GM10248 (cell line): ENCODE results near the gene SIMC1.

Experiments
- CTCF ChIA-PET: fragments of 300-600 bp; sonication (Branson Sonifier 250); formaldehyde crosslinking; extraction: SDS; loops from one replicate; lab custom pipeline; 2021; ENCODE audit warnings: antibody characterized with exemption; lab: Yijun Ruan, JAX
- POLR2A ChIA-PET: fragments of 350-650 bp; sonication (Branson Sonifier 250); formaldehyde crosslinking; extraction: SDS; loops from one replicate; lab custom pipeline; 2020; ENCODE audit warnings: antibody characterized with exemption; lab: Yijun Ruan, JAX
- DNase-seq: peaks from one replicate; pipeline ENCODE4 v3.0.0; 2012; ENCODE audit errors: extremely low spot score
- CTCF ChIP-seq: IDR thresholded peaks from 2 replicates; pipeline ENCODE4 v1.5.1; 2012; ENCODE audit warnings: mild to moderate bottlenecking, low read depth; ENCODE audit errors: extremely low read depth, missing control alignments, control extremely low read depth

SIMC1 gene

GRCh38 chr5:176341325-176342157, 103.3 kb downstream of the SIMC1 start:
- no peak for TF ChIP-seq CTCF
- DNase-seq, result no peak
- ChIA-PET POLR2A (no interaction called here), CTCF (interaction anchor here (0.9 to 1.4 kb wide), 4 partner anchors 9 to 20 kb away, joined by 3 to 4 read pairs (median 4); no protein-coding TSS in a partner anchor)

- no peak for TF ChIP-seq CTCF
- ChIA-PET POLR2A (no interaction called here), CTCF (interaction anchor here (1.1 kb wide), 1 partner anchor 9 kb away, joined by 4 read pairs; no protein-coding TSS in a partner anchor)
- DNase-seq, result no peak
Observed at GRCh38 chr5:176342158-176342483, 103.9 kb downstream of the SIMC1 start.

- DNase-seq, result no peak
- ChIA-PET POLR2A (no interaction called here), CTCF (interaction anchor here (0.9 kb wide), 1 partner anchor 12 kb away, joined by 5 read pairs; no protein-coding TSS in a partner anchor)
- no peak for TF ChIP-seq CTCF
Observed at GRCh38 chr5:176342766-176343458, 104.7 kb downstream of the SIMC1 start.

- TF ChIP-seq CTCF, result no peak
- ChIA-PET POLR2A (interaction anchor here (3.3 kb wide), 1 partner anchor 12 kb away, joined by 34 read pairs; the partner anchor contains the start of gene KIAA1191), CTCF (interaction anchor here (0.9 kb wide), 1 partner anchor 9 kb away, joined by 4 read pairs; no protein-coding TSS in a partner anchor)
- no peak for DNase-seq
Observed at GRCh38 chr5:176350416-176350815, 112.2 kb downstream of the SIMC1 start.

- ChIA-PET CTCF (no interaction called here), POLR2A (interaction anchor here (0.6 to 3.3 kb wide), 3 partner anchors 10 to 601 kb away, joined by 3 to 34 read pairs (median 3); partner anchors contain the start of gene KIAA1191)
Observed at GRCh38 chr5:176352116-176352878, 114.1 kb downstream of the SIMC1 start.

More at GRCh38 chr5:176352116-176352878, 114.1 kb downstream of the SIMC1 start:
- DNase-seq, result no peak
- TF ChIP-seq CTCF, result no peak
